ENCODE results near the gene NQO1. TPM values are rescaled to one million over a fixed set of nuclear protein-coding genes. Genes with fewer than 3 reads are reported as not detected.

The NQO1 gene
- total and polyA plus RNA-seq, 2 of the 13 experiments (the other 11 are each of a cell fraction or from before 2014, with no cell fraction given), result 464 to 1,060 TPM

DNA sequence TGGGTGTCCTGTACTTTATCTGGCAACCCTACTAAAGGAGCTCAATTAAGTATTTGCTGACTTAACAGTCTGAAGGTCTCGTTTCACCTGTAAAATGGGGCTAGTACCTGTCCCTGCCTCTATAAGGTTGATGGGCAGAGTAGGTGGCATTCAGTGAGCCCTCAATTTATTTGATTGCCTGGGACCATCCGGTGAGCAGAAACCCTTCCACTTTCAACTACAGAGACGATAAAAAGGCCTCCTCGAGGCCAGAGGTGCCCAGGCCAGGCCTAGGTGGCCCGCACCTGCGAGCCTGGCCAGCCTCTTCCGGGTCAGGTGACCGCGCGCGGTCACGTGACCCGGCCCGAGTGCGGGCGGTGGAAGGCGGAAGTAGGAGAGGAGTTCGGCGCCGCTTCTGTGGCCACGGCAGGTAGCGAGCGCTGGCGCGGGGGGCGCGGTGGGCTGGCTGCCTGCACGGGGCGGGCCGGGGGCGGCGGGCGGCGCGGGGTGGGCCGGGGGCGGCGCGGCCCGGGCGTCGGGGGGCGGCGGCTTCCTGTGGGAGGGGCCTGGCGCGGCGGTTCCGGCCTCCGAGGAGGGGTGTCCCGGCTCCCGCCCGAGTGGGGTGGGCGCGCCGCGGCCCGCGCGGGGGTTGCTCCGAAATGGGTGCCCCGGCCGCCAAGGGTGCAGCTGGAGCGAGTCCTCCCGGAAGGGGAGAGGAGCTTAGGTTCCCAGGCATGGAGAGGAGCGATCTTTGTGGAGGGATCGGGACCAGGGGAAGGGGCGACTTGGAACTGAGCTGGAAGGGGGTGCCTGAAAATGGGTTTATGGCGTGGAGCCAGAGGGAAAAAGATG lies 35.8 kb upstream of the NQO1 start, which contains the start of gene WWP2 (continued):
- TF ChIP-seq MTF2 (CRISPR knock-in tag; IDR thresholded peaks at IDR 0.05; ENCODE audit: borderline replicate concordance) (no peak), SRSF4 (IDR thresholded peaks at IDR 0.05; ENCODE audit: low read depth, low read length, poor library complexity, severe bottlenecking) (no peak), HNF4A (CRISPR knock-in tag; IDR thresholded peaks at IDR 0.05) (peak; percentile 24), SP4 (CRISPR knock-in tag; IDR thresholded peaks at IDR 0.05) (peak; percentile 74), ZNF775 (CRISPR knock-in tag; IDR thresholded peaks at IDR 0.05; ENCODE audit: borderline replicate concordance) (no peak), NR2F6 (IDR thresholded peaks at IDR 0.05) (no peak), NR2F6 (CRISPR knock-in tag; IDR thresholded peaks at IDR 0.05) (no peak), ZNF10 (CRISPR knock-in tag; IDR thresholded peaks at IDR 0.05; ENCODE audit: borderline replicate concordance, low read depth) (no peak), ZSCAN29 (CRISPR knock-in tag; conservative IDR thresholded peaks at IDR 0.05) (no peak; the same call in 1 of the 2 replicates), FOXO1 (CRISPR knock-in tag; IDR thresholded peaks at IDR 0.05) (no peak; the same call in 1 of the 2 replicates), CCAR2 (optimal IDR thresholded peaks at IDR 0.05; ENCODE audit: low read depth, low read length) (no peak), HDAC1 (CRISPR knock-in tag; IDR thresholded peaks at IDR 0.05) (peak; percentile 81), MIER3 (CRISPR knock-in tag; IDR thresholded peaks at IDR 0.05; ENCODE audit: borderline replicate concordance) (peak; percentile 27; the same call in 1 of the 2 replicates), SMYD3 (CRISPR knock-in tag; IDR thresholded peaks at IDR 0.05) (0 out of 2 replicates have a peak, but pooled peaks have one; percentile 32), MED1 (CRISPR knock-in tag; IDR thresholded peaks at IDR 0.05) (no peak; the same call in none of the 2 replicates)
- TF ChIP-seq, protein P1, sequence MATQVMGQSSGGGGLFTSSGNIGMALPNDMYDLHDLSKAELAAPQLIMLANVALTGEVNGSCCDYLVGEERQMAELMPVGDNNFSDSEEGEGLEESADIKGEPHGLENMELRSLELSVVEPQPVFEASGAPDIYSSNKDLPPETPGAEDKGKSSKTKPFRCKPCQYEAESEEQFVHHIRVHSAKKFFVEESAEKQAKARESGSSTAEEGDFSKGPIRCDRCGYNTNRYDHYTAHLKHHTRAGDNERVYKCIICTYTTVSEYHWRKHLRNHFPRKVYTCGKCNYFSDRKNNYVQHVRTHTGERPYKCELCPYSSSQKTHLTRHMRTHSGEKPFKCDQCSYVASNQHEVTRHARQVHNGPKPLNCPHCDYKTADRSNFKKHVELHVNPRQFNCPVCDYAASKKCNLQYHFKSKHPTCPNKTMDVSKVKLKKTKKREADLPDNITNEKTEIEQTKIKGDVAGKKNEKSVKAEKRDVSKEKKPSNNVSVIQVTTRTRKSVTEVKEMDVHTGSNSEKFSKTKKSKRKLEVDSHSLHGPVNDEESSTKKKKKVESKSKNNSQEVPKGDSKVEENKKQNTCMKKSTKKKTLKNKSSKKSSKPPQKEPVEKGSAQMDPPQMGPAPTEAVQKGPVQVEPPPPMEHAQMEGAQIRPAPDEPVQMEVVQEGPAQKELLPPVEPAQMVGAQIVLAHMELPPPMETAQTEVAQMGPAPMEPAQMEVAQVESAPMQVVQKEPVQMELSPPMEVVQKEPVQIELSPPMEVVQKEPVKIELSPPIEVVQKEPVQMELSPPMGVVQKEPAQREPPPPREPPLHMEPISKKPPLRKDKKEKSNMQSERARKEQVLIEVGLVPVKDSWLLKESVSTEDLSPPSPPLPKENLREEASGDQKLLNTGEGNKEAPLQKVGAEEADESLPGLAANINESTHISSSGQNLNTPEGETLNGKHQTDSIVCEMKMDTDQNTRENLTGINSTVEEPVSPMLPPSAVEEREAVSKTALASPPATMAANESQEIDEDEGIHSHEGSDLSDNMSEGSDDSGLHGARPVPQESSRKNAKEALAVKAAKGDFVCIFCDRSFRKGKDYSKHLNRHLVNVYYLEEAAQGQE (IDR thresholded peaks at IDR 0.05; ENCODE audit: borderline replicate concordance in 1 of 2, low read depth in 1 of 2, low read length in 2 of 2), result peak in 1 of 2 experiments; percentile 38; a peak in 1 of 4 replicates
- TF ChIP-seq, protein P2, sequence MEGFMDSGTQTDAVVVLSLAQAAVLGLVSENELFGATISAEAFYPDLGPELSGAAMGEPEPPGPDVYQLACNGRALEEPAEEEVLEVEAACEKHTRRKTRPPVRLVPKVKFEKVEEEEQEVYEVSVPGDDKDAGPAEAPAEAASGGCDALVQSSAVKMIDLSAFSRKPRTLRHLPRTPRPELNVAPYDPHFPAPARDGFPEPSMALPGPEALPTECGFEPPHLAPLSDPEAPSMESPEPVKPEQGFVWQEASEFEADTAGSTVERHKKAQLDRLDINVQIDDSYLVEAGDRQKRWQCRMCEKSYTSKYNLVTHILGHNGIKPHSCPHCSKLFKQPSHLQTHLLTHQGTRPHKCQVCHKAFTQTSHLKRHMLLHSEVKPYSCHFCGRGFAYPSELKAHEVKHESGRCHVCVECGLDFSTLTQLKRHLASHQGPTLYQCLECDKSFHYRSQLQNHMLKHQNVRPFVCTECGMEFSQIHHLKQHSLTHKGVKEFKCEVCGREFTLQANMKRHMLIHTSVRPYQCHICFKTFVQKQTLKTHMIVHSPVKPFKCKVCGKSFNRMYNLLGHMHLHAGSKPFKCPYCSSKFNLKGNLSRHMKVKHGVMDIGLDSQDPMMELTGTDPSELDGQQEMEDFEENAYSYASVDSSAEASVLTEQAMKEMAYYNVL (CRISPR knock-in tag; IDR thresholded peaks at IDR 0.05; ENCODE audit: borderline replicate concordance), result no peak
- TF ChIP-seq, protein P3, sequence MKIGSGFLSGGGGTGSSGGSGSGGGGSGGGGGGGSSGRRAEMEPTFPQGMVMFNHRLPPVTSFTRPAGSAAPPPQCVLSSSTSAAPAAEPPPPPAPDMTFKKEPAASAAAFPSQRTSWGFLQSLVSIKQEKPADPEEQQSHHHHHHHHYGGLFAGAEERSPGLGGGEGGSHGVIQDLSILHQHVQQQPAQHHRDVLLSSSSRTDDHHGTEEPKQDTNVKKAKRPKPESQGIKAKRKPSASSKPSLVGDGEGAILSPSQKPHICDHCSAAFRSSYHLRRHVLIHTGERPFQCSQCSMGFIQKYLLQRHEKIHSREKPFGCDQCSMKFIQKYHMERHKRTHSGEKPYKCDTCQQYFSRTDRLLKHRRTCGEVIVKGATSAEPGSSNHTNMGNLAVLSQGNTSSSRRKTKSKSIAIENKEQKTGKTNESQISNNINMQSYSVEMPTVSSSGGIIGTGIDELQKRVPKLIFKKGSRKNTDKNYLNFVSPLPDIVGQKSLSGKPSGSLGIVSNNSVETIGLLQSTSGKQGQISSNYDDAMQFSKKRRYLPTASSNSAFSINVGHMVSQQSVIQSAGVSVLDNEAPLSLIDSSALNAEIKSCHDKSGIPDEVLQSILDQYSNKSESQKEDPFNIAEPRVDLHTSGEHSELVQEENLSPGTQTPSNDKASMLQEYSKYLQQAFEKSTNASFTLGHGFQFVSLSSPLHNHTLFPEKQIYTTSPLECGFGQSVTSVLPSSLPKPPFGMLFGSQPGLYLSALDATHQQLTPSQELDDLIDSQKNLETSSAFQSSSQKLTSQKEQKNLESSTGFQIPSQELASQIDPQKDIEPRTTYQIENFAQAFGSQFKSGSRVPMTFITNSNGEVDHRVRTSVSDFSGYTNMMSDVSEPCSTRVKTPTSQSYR (CRISPR knock-in tag; IDR thresholded peaks at IDR 0.05; ENCODE audit: borderline replicate concordance), result no peak
- TF ChIP-seq, protein P4, sequence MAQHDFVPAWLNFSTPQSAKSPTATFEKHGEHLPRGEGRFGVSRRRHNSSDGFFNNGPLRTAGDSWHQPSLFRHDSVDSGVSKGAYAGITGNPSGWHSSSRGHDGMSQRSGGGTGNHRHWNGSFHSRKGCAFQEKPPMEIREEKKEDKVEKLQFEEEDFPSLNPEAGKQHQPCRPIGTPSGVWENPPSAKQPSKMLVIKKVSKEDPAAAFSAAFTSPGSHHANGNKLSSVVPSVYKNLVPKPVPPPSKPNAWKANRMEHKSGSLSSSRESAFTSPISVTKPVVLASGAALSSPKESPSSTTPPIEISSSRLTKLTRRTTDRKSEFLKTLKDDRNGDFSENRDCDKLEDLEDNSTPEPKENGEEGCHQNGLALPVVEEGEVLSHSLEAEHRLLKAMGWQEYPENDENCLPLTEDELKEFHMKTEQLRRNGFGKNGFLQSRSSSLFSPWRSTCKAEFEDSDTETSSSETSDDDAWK (CRISPR knock-in tag; IDR thresholded peaks at IDR 0.05), result no peak

Measured in HepG2 (cell line).